Measurements from ENCODE around the gene FGF10. TPM values are rescaled to one million over a fixed set of nuclear protein-coding genes. Genes with fewer than 3 reads are reported as not detected.

FGF10 gene
- total RNA-seq, 1 experiment from 2014 or later = 0.37 TPM

DNA sequence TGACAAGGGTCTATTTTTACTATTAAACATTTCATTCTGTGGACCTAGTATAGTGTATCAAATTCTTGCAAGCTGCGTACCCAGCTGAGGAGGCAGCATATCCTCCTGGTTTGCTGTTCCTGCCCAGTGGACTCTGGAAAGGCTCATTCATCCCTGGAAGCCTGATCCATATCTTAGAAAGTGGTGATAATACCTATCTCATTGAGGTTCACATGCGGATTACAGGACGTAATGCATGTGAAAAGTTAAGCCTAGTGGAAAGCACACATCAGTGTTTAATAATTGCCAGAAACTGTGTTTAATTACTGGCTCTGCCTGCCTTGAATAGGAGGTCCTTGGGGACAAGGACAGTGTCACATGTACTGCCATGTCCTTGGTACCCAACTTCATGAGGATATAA is 132.0 kb downstream of the FGF10 start:
- ATAC-seq = no peak

More for the DNA sequence above, 132.0 kb downstream of the FGF10 start:
- CTCF ChIA-PET = no interaction called here
- Mint-ChIP-seq H3K9me3 (peaks cover 3% of the 10 kb centered on the region; the same call in 1 of the 2 replicates), H3K27me3 (ENCODE audit: low read depth) (no peaks in the 10 kb centered on the region), H3K27ac (no peak overlapping the region), H3K4me1 (peaks cover 10% of the 10 kb centered on the region), H3K36me3 (no peaks in the 10 kb centered on the region), H3K4me3 (no peak overlapping the region)
- POLR2A ChIA-PET = no interaction called here
- TF ChIP-seq, protein P1, sequence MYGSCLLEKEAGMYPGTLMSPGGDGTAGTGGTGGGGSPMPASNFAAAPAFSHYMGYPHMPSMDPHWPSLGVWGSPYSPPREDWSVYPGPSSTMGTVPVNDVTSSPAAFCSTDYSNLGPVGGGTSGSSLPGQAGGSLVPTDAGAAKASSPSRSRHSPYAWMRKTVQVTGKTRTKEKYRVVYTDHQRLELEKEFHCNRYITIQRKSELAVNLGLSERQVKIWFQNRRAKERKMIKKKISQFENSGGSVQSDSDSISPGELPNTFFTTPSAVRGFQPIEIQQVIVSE (CRISPR knock-in tag; IDR thresholded peaks at IDR 0.05; ENCODE audit: borderline replicate concordance) = no peak
- no peak for TF ChIP-seq ZNF219 (CRISPR knock-in tag; IDR thresholded peaks at IDR 0.05; ENCODE audit: borderline replicate concordance)
- no peak for TF ChIP-seq MYBL2 (CRISPR knock-in tag; IDR thresholded peaks at IDR 0.05)
- no peak for TF ChIP-seq NFYB (CRISPR knock-in tag; conservative IDR thresholded peaks at IDR 0.05; ENCODE audit: low read depth)
- TF ChIP-seq OVOL2 (CRISPR knock-in tag; IDR thresholded peaks at IDR 0.05; ENCODE audit: borderline replicate concordance) = no peak
- TF ChIP-seq, protein P2, sequence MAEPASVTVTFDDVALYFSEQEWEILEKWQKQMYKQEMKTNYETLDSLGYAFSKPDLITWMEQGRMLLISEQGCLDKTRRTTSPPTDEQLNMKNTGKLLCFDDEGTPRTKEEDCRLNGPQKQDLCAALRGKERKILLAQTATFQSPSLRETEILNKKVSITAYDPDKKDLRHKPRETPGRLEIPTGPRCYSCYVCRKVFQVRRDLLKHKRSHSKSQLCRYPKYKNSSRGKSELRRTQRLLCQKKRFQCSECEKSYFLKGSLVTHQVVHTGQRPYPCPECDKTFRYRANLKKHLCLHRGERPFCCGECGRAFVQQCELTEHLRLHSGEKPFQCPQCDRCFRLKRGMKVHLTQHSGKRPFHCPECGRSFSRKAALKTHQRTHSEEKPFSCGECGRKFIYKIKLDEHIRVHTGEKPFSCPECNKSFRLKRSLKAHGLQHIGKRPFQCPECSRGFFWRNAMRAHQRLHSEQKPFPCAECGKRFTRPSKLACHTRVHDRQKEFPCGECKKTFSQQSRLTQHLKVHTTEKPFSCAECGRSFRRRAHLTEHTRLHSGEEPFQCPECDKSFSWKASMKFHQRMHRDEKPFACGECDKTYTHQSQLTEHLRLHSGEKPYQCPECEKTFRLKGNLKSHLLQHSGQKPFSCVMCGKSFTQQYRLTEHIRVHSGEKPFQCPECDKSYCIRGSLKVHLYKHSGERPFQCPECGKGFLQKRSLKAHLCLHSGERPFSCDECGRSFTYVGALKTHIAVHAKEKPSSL (CRISPR knock-in tag; conservative IDR thresholded peaks at IDR 0.05) = no peak
- TF ChIP-seq, protein P3, sequence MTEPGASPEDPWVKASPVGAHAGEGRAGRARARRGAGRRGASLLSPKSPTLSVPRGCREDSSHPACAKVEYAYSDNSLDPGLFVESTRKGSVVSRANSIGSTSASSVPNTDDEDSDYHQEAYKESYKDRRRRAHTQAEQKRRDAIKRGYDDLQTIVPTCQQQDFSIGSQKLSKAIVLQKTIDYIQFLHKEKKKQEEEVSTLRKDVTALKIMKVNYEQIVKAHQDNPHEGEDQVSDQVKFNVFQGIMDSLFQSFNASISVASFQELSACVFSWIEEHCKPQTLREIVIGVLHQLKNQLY (CRISPR knock-in tag; IDR thresholded peaks at IDR 0.05) = no peak
- TF ChIP-seq JAZF1 (CRISPR knock-in tag; IDR thresholded peaks at IDR 0.05) = no peak
- TF ChIP-seq, protein P4, sequence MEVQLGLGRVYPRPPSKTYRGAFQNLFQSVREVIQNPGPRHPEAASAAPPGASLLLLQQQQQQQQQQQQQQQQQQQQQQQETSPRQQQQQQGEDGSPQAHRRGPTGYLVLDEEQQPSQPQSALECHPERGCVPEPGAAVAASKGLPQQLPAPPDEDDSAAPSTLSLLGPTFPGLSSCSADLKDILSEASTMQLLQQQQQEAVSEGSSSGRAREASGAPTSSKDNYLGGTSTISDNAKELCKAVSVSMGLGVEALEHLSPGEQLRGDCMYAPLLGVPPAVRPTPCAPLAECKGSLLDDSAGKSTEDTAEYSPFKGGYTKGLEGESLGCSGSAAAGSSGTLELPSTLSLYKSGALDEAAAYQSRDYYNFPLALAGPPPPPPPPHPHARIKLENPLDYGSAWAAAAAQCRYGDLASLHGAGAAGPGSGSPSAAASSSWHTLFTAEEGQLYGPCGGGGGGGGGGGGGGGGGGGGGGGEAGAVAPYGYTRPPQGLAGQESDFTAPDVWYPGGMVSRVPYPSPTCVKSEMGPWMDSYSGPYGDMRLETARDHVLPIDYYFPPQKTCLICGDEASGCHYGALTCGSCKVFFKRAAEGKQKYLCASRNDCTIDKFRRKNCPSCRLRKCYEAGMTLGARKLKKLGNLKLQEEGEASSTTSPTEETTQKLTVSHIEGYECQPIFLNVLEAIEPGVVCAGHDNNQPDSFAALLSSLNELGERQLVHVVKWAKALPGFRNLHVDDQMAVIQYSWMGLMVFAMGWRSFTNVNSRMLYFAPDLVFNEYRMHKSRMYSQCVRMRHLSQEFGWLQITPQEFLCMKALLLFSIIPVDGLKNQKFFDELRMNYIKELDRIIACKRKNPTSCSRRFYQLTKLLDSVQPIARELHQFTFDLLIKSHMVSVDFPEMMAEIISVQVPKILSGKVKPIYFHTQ (CRISPR knock-in tag; IDR thresholded peaks at IDR 0.05) = no peak
- TF ChIP-seq NR1H2 (CRISPR knock-in tag; IDR thresholded peaks at IDR 0.05) = no peak
- no peak for TF ChIP-seq ATF1 (CRISPR knock-in tag; IDR thresholded peaks at IDR 0.05)
- TF ChIP-seq ZNF423 (CRISPR knock-in tag; IDR thresholded peaks at IDR 0.05) = no peak
- no peak for TF ChIP-seq GABPB1 (CRISPR knock-in tag; IDR thresholded peaks at IDR 0.05)
- TF ChIP-seq, protein P5, sequence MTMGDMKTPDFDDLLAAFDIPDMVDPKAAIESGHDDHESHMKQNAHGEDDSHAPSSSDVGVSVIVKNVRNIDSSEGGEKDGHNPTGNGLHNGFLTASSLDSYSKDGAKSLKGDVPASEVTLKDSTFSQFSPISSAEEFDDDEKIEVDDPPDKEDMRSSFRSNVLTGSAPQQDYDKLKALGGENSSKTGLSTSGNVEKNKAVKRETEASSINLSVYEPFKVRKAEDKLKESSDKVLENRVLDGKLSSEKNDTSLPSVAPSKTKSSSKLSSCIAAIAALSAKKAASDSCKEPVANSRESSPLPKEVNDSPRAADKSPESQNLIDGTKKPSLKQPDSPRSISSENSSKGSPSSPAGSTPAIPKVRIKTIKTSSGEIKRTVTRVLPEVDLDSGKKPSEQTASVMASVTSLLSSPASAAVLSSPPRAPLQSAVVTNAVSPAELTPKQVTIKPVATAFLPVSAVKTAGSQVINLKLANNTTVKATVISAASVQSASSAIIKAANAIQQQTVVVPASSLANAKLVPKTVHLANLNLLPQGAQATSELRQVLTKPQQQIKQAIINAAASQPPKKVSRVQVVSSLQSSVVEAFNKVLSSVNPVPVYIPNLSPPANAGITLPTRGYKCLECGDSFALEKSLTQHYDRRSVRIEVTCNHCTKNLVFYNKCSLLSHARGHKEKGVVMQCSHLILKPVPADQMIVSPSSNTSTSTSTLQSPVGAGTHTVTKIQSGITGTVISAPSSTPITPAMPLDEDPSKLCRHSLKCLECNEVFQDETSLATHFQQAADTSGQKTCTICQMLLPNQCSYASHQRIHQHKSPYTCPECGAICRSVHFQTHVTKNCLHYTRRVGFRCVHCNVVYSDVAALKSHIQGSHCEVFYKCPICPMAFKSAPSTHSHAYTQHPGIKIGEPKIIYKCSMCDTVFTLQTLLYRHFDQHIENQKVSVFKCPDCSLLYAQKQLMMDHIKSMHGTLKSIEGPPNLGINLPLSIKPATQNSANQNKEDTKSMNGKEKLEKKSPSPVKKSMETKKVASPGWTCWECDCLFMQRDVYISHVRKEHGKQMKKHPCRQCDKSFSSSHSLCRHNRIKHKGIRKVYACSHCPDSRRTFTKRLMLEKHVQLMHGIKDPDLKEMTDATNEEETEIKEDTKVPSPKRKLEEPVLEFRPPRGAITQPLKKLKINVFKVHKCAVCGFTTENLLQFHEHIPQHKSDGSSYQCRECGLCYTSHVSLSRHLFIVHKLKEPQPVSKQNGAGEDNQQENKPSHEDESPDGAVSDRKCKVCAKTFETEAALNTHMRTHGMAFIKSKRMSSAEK (CRISPR knock-in tag; IDR thresholded peaks at IDR 0.05; ENCODE audit: borderline replicate concordance) = no peak
- TF ChIP-seq PRRX2 (CRISPR knock-in tag; IDR thresholded peaks at IDR 0.05) = no peak
- no peak for DNase-seq (ENCODE audit: low spot score)

All from WTC11 (cell line).